Retinal pigment epithelial cell (primary cell): ENCODE results near the gene SETD2.
"Not testable (repeated sequence)": the region's sequence is repeated elsewhere in the genome, so short reads cannot be mapped to it uniquely, and the experiment has no call there.

Source experiments
- DNase-seq: peaks from one replicate; pipeline ENCODE4 v3.0.0-alpha.2; 2010; ENCODE audit warnings: low read depth
- H3K4me3 ChIP-seq: 2 replicates; pipeline ENCODE4 v1.5.1; 2011; ENCODE audit warnings: mild to moderate bottlenecking, low read length, control low read depth, moderate library complexity
- TF ChIP-seq, protein P1 (sequence below): conservative IDR thresholded peaks from 2 replicates; pipeline ENCODE4 v1.5.1; 2011; ENCODE audit warnings: low read depth, low read length, control low read depth, inconsistent platforms

The SETD2 gene

DNA sequence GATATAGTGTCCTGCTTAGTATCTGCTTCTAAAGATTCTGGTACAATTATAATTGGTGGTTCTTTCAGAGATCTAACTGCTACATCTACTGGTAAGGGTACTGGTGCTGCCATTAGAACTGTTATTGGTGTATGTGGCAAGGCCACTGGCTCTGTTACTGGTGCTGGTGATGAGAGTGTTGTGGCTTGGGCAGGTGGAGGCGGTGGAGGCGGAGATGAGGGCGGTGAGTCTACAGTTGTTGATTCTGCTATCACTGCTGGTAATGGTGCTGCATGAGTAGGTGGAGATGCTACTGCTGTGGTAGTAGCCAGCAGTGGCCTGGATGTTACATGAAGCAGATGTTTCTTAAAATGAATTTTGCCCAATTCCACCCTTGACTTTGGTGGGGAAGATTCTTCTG is 40.1 kb downstream of the SETD2 start:
- no peak overlapping the region for H3K4me3 ChIP-seq
- TF ChIP-seq, protein P1, sequence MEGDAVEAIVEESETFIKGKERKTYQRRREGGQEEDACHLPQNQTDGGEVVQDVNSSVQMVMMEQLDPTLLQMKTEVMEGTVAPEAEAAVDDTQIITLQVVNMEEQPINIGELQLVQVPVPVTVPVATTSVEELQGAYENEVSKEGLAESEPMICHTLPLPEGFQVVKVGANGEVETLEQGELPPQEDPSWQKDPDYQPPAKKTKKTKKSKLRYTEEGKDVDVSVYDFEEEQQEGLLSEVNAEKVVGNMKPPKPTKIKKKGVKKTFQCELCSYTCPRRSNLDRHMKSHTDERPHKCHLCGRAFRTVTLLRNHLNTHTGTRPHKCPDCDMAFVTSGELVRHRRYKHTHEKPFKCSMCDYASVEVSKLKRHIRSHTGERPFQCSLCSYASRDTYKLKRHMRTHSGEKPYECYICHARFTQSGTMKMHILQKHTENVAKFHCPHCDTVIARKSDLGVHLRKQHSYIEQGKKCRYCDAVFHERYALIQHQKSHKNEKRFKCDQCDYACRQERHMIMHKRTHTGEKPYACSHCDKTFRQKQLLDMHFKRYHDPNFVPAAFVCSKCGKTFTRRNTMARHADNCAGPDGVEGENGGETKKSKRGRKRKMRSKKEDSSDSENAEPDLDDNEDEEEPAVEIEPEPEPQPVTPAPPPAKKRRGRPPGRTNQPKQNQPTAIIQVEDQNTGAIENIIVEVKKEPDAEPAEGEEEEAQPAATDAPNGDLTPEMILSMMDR: no peak
- DNase-seq: no peak

DNA sequence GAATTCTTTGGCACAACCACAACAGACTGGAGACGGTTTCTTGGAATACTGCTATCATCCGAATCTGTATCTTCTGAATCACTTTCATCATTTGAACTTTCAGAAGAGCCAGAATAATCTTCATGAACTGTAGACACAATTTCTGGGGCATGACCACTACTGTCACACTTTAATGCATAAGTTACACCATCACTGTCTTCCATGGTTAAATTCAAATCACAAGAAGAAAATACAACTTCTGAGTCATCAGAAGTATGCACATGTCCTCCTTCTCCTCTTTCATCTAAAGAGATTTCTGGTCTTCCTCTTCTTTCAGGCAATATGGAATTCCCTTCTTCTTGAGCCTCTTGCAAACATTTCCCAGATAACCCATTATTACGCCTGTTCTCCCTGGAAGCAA is 42.5 kb downstream of the SETD2 start:
- TF ChIP-seq, protein P1: no peak
- DNase-seq: no peak
- H3K4me3 ChIP-seq: no peak overlapping the region

DNA sequence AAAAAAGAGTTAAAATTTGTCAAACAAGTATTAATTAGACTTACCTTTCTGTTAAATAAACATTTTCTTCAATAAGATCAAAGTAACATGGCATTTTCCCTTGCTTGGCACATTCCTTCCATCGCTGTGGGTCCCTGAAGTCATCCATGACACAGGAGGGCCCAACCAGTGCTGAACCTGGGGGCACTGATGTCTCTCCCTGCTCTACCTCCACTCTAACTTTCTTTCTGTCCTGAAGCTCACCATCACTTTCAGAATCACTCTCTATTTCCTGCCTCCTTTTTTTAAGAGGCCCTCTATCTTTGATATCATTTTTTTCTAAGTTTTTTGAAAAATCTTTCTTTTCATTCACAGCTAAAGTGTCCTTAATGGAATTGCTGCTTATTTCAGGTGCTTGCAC is 43.8 kb downstream of the SETD2 start:
- H3K4me3 ChIP-seq: no peak overlapping the region
- no peak for DNase-seq
- TF ChIP-seq, protein P1: no peak

DNA sequence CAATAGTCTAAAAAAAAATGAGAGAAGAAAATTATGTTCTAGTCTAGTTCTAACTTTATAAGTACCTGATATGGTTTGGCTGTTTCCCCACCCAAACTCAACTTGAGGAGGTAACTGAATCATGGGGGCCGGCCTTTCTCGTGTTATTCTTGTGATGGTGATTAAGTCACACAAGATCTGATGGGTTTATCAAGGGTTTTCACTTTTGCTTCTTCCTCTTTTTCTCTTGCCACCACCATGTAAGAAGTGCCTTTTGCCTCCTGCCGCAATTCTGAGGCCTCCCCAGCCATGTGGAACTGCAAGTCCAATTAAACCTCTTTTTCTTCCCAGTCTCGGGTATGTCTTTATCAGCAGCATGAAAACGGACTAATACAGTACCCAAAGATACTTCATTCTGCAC is 44.5 kb downstream of the SETD2 start:
- DNase-seq, H3K4me3 ChIP-seq: not testable (repeated sequence)

DNA sequence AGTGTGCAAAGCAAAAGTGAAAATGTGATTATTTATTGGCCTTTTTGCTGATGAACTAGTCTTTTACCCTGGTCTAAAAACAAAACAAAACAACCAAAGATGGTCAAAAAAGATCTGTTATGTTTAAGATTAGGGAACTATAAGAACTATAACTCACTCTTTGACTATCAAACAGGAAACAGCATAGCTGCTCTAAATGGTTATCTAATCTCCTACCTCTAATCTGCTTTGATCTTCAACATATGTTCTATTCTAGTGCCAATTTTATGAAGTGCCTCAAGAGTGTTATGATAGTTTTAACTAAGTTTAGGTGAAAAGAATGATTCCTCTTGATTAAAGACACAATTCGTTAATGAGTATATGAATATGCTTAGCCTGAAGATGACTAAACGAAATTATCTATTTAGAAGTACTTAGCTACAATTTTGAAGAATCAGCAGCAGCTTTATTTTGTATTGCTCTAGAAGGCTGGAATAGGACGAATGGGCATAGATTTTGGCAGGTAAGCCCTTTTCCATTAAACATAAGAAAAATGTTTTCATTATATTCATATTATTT is 46.0 kb downstream of the SETD2 start:
- no peak for DNase-seq
- TF ChIP-seq, protein P1: no peak

DNA sequence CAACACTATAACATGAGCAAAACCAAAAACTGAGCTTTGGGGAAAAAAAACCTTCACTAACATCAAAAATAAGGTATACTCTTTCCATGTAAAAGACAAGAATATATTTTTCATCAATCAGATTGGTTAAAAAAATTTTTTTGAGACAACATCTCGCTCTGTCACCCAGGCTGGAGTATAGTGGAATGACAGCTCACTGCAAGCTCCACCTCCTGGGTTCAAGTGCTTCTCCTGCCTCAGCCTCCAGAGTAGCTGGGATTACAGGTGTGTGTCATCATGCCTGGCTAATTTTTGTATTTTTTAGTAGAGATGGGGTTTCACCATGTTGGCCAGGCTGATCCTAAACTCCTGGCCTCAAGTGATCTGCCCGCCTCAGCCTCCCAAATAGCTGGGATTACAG is 48.4 kb downstream of the SETD2 start:
- not testable (repeated sequence) for DNase-seq, H3K4me3 ChIP-seq

More for the DNA sequence above, 46.0 kb downstream of the SETD2 start:
- no peak overlapping the region for H3K4me3 ChIP-seq

DNA sequence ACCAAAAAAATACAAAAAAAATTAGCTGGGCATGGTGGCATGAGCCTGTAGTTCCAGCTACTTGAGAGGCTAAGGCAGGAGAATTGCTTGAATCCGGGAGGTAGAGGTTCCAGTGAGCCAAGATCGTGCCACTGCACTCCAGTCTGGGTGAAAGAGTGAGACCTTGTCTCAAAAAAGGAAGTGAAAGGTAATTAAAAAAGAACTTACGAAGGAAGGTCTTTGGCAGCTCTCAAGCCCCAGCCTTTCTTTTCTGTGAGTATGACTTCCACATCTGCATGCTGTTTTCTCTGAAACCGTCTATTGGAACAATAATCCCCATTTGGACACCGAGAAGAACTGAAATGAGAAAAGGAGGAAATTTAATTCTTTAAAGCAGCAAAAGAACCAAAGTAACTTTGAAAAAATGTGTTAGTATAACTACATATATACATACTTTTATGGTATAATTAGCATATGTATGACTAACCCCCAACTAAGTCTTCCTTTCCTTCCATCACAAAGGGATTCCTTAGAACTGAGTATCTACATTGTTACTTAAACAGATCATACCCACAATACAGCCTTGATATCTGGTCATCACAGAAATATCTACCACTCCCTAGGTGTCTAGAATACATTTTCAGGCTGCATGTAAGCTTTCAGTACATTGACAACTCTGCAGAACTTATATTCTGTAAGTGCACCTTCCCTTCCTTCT is 50.1 kb downstream of the SETD2 start:
- TF ChIP-seq, protein P1: no peak
- H3K4me3 ChIP-seq: no peak overlapping the region
- DNase-seq: no peak

DNA sequence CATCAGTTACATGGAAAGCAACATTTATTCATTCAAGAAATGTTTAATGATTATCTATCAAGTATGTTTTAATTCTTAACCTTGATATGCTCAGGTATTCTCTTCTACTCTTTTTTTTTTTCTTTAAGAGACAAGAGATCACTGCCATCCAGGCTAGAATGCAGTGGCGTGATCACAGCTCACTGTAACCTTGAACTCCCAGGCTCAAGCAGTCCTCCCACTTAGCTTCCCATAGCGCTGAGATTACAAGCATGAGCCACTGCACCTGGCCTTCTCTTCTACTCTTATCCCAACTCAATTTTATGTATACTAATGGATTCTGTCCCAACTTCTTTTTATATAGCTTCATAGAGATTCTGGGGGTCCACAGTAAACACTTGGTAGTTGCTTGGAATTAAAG is 50.9 kb downstream of the SETD2 start:
- TF ChIP-seq, protein P1: no peak
- DNase-seq: no peak
- H3K4me3 ChIP-seq: no peak overlapping the region
